NCI-H226 (cell line): ENCODE results near the gene SYNE1.

Experiments
- DNase-seq: peaks from one replicate; pipeline ENCODE4 v3.0.0-alpha.2; 2015

SYNE1 gene

DNA sequence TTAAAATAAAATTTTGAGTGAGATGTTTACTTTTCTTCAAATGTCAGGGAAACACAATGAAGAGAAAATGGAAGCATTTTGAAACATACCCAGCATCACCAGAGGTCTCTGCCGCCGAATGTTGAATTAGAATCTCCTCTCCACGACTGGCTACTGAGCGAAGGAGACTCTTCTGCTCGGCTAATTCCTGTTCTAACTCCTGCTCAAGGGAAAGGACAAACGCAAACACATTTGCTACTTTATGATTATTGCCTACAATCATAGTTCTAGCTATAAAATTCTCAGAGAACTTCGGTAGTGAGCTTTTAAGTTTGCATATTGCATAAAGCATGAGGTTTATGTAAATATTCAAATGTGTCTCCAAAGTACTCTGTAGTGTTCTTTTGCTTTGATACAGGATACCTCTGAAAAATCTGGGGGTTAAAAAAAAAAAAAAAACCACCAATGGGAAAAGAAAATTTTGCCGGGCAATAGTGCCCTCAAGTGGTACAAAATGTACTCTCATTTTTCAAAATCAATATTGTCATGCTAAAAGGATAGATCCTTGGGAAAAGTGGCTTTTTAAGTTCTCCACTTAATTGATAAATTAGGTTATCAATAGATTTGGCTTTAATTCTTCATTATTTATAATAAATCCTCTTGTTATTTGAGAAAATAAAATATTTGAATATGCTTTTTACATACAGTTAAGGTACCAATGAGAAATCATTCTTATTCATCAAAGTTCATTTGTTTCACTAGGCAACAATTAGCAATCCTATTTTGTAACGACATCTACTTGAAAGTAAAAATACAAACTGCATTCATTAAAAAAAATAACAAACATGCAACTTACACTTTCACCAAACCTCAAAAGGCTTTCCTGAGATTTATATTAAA lies 369.0 kb downstream of the SYNE1 start:
- DNase-seq: no peak

DNA sequence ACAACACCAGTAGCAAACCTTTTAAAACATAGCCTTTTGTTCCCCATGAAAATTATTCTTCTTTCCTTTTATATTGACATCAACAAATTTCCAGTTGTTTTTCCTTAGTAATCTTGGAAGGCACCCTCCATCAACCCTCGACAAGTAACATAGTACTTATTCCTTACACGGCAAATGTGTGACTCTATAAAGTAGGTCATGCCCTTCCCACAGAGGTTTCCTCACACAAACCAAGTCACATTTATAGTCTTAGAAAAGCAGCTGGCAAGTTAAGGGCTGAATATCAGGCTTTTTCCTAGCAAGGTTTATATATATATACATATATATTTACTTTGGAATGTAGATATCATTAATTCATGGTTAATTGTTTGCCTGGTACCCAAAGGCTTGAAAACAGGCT lies 371.5 kb downstream of the SYNE1 start:
- DNase-seq: no peak

- no peak for DNase-seq
Measured at GRCh38 chr6:152263582-152263981, 373.6 kb downstream of the SYNE1 start.

GRCh38 chr6:152261179-152261578 lies 376.0 kb downstream of the SYNE1 start:
- DNase-seq: no peak

DNA sequence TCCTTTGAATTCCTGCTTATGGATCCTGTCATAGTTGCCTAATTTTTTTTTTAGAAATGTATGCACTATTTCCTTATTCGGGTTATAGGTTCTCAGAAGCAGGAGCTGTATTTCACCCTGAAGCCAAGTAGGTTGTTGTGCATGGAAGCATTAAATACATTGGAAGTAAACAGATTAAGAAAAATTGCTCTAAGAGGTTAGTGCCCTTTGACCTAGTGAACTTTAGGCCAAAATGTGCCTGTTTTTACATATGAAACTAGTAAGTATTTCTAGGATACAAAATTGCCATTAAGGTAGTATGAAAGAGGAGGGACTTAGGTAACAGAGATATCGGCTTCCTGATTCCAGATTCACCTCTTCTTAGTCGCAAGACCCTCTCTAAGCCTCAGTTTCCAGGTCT lies 377.9 kb downstream of the SYNE1 start:
- DNase-seq: no peak

DNA sequence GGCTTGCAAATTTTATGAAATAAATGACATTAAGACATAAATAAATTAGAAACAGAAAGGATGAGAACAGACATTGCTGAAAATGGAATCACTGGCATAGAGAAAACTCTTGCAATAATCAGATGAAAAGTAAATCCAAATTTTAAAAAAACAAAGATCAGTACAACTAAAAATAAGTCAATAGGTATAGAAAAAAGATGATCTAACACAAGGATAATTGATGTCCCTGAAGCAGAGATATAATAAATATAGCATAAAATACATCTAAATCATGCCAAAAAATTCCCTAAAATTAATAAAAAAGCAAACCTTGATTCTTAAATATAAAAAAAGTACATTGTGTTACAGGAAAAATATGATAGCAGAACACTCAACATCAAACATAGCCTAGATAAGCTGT lies 379.6 kb downstream of the SYNE1 start:
- no peak for DNase-seq

GRCh38 chr6:152250127-152250526 lies 387.0 kb downstream of the SYNE1 start:
- DNase-seq: no peak

DNA sequence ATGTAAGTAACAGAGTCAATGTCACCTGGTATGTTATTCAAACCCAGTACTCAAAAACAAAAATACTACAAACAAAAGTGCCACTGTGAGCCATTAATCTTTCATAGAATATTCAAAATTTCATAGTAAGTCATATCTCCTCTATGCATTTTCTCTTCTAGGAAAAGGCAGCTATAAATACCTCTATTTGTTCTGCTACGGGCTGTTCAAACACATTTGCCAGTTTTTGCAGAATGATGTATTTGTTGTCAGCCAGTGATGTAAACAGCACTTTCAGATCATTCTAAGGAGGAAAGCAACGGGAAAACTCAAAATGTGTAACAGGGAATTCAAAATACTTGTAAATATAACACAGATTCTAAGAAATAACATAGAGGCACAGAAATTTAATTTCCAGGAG lies 388.2 kb downstream of the SYNE1 start:
- no peak for DNase-seq

DNA sequence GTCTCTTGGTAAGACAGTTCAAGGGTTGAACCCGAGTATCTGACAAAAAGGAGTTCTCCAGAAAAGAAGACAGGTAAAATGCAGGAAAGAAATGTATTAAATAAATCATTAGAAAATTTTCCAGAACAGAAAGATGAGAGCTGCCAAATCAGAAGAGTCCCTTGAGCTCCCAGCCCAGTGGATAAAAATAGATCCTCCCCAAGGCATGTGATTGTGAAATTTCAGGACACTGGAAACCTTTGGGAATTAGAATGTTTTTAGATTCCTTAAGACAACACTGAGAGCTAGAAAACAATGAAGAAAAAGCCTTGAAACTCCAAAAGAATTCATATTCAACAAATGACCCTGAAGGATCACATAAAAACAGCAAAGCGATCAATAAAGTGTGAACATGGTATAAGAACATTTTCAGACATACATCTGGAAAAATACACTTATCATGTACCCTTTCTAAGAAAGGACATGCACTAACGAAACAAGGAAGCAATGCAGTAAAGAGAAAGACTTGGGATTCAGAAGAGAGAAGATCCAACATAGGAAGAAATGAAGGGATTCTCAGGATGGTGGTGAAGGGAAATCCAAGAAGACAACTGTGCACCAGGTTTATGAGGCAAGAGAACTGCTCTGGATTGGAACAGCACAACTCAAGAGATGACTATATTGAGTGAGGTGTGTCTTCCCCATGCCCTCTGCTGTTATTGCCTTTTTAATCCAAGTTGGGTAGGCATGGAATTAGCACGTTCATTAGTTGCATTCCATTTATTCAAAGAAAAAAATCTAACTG lies 390.4 kb downstream of the SYNE1 start:
- no peak for DNase-seq

DNA sequence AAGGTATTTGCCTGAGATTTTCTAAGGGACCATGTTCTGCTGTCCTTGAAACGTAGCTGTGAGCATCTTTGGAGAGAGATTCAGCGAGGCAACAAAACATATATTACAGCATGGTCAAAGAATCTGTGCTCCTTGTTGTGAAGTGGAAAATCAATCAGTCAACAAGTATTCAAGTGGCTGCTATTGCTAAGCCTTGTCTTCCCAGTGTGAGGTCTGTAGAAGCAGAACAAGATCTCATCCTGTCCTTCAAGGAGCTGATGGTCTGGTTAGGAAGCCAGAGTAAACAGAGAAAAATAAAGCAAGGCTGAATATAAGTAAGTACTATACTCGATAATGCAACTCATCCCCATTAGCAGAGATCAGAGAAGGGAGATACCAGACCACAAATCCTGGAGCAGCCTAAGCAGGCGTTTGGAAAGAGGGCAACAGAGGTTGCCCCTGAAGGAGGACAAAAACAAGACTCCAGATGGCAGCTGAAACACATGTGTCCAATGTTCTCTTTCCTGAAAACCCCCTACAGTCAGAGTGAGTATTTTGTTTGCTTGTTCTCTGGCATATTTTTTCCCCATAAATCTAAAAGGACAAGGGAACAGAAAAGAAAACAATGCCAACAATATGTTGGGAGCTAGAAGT lies 392.0 kb downstream of the SYNE1 start:
- no peak for DNase-seq

DNA sequence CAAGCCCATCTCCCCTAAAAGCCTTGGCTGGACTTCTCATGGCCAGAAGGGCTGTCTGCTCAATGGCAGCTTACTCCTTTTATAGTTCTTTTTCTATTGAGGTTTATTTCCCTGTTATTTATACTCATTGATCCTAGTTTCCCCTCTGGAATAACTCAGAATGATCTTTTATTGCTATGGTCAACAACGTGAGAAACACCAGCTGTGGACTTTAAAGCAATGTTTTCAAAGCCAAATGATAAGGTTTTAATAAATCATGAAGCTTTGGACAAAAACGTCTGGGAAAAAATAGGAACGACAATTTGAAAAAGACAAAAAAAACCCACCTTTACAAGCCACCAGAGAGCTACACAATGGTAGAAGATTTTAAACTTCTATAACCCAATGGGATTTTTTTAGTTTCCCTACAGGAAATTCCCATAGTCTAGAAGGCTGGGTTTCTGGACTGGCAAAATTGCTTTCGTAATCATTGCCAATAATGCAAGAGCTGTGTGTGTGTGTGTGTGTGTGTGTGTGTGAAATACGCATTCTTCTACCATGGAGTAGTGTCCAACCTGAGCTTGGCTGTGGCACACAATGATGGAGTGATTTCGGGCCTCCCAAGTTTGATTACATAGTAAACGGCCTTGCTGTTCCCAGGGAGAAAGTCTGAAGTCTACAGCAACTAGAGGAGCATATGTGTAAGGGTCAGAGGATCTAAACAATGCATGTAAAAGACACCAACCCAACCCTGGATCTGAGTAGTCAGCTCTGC lies 396.0 kb downstream of the SYNE1 start:
- DNase-seq: no peak

DNA sequence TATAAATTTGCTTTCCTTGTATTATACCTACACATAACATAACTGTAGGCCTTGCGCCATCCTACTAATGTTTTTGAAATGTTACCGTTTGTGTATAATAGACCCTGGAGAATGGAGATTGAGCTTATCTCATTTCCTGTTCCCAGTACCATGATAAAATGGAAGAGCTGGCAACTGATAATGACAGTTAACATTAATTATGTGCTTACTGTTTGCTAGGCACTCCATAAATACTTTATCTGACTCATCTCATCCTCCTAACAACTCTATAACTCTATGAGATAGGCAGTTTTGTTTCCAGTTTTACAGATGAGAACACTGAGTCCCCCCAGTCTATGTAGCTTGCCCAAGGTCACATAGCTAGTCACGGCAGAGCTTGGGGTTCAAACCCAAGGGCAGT lies 396.7 kb downstream of the SYNE1 start:
- DNase-seq: peak; percentile 39

- no peak for DNase-seq
Measured at GRCh38 chr6:152236370-152237097, 400.6 kb downstream of the SYNE1 start.

- no peak for DNase-seq
Measured at GRCh38 chr6:152233547-152234320, 403.4 kb downstream of the SYNE1 start.

DNA sequence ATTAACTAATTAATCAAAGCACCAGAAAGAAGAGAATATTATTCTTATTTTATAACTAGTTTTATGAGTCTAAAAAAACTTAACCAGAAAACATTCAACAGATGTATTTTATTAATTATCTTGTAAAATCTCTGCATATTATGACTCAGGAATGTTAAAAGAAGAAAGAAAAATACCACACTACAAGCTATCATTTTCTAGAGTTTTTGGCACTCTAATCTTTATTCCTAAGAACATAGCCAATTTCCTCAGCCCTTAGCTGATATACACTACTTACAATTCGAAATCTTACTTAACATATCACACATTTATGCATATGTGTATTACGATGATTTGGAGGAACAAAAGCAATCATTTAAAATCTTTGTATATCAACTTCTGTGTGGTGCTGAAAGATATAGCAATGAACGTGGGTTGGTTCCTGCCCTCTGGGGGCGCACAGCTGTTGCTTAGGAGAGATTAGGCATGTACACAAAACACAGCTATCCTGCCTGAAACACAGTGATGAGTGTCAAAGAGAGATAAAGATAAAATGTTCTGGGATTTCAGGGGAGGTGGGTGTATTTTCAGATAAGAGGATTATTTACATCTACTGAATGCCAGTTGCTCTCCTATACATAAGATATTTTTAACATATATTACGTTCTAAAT lies 404.5 kb downstream of the SYNE1 start:
- peak; percentile 65 for DNase-seq

- DNase-seq: no peak
Measured at GRCh38 chr6:152229330-152229729, 407.8 kb downstream of the SYNE1 start.

DNA sequence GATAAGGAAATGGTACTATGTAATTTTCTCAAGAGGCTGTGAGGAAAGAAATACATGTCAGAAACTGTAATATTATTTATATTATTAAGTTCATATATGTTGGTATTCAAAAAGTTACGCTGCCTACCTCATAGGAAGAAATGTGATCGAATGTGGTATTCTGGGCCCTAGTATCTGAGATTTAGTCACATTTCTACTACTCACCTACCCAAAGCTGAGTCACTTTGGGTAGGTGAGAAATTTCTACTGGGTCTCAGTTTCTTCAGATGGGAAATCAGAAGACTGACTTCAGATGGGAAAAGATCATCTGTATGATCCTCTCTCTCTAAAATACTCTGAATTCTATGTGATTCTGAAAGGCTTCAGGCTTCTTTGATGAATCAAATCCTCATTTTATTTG lies 411.0 kb downstream of the SYNE1 start:
- DNase-seq: no peak

DNA sequence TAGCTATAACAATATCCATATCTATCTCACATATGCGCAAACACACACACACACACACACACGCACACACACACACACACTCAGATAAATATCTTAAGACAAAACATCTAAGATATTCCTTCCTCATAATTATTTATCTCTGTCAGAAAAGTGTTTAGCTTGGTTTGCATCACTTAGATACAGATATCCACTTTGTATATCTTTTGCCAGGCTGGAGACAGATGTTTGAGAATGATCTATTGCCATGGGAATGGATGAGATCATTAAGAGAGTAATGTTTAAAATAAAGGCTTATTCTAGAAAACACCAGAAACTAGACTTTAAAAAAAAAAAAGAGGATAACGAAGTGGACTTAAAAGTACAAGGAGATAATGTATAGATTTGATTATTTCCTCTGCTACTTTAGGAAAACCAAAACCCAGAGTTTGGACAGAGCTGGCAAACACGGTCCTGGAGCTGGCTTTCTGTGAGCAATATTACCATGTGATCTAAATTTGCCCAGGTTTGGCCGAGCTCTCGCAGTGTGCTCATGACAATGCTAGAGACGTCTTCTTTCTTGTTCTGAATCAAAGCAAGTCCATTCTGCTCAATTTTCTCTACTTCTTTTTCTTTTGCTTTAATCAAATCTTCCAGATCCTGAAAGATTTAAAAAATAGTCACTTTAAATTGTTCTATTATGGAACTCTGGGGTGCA lies 411.8 kb downstream of the SYNE1 start:
- DNase-seq: no peak

DNA sequence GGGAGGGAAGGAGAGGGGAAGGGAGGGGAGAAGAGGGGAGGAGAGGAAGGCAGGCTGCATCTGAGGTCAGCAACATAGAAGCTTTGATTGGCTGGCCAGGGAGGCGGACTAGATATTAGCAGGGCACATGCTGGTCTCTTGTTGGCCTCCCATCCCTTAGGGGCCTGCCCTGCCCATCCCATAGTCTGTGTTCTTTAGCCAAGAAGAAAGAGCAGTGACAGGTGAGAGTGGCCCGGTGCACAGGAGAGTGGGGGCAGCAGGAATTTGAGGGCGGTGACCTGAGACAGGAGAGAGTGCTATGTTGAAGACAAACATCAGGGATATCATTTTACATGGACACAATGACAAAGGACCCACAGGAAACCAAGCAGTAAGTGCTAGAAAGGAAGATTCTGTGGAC lies 413.5 kb downstream of the SYNE1 start:
- DNase-seq: no peak
